ENCODE results near the gene ITIH4. TPM values are rescaled to one million over a fixed set of nuclear protein-coding genes. Genes with fewer than 3 reads are reported as not detected.

ITIH4 gene
- polyA plus RNA-seq, 10 donors: 8.0 to 35.5 (median 19.9) TPM

DNA sequence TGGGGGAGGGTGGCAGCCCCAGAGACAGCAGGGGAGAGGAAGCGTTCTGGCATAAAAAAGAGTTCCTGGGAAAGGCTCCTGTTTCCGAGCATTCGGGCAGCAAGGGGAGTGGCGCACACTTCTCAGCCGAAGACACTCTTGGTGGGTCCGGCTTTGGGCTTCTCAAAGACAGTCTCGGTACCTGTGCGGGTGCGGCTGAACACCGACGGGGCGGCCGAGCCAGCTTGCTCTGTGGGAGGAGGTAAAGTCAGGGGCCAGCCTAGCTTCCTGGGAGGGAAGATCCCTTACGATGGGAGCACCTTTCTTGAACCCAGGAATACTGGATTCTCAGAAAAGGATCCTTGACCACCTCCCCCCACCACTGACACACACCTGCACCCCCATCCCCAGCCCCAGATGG is 2.7 kb upstream of the ITIH4 start:
- no peak for DNase-seq

DNA sequence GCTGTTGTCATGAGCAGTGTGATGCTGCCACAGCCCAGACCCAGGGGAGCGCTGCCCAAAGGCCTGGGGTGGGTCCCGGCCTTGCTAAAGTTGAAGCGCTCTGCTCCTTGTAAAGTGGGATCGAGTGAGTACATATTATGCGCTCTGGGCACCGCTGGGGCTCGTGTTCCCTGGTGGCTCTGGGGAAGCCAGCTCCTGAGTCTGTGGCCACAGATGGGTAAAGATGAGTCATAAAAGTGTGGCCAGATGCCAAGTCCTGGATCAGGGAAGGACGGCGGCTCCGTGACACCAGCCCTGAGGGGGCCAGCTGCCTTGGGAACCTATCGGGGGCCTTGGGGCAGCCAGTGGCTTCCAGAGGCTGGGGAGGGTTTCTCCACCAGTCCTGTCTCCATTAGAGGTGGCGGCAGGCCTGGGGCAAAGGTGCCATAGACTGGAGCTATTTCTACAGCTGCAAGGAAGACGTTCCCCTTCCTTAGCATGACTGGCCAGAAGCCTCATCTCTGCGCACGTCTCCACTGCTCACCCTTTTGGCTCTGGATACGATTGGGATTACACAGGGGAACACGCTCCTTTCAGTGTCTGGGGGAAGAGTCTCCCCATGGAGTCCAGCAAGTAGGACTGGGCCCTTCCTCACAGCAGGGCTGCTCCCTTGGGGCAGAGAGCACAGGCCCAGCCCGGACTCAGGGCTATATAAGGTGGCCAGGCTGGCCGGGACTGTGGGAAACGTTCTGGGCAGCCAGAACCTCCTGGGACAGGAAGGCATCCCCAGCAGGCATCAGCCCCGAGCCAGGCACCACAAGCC is 1.2 kb upstream of the ITIH4 start:
- DNase-seq: peak; percentile 52 to 61 (median 59)

DNA sequence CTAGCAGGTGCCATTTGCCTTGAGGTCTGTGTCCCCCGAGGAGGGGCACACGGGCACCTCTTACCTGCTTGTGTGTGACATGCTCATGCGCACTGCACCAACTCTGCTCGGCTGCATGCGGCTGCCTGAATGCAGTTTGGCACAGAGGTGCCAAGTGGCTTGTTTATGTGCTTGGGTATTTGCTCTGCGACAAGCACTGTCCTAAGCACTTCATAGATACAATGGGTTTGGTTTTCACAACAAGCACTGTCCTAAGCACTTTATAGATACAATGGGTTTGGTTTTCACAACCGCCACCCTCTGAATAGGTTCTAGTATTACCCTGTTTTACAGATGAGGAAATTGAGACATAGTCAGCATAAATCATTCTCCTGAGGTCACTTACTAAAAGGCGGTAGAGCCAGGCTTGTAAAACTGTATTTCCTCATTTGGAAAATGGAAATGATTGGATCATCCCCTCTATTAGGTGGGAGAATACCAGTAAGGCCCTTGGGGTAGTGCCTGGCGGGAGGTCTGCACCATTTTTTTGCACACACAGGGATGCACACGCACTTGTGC is 487 bp downstream of the ITIH4 start:
- no peak for DNase-seq

DNA sequence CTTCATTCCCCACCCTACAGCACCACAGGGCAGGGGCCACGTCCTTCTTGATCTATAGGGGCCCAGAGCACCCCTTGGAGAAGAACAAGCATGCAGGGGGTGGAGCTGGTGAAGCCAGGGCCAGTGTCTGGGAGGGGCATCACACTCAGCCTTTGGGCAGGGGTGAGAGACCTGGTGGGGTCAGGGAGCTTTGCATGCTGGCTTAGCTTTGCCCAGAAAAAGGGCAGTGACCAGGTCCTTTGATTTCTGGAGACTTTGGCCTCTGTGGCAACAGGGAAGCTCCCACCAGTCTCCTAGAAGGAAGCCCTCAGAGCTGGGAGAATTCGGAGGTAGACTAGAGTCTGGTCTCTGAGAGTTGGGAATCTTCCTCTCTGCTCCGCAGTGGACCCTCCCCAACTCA is 990 bp downstream of the ITIH4 start:
- DNase-seq: no peak

DNA sequence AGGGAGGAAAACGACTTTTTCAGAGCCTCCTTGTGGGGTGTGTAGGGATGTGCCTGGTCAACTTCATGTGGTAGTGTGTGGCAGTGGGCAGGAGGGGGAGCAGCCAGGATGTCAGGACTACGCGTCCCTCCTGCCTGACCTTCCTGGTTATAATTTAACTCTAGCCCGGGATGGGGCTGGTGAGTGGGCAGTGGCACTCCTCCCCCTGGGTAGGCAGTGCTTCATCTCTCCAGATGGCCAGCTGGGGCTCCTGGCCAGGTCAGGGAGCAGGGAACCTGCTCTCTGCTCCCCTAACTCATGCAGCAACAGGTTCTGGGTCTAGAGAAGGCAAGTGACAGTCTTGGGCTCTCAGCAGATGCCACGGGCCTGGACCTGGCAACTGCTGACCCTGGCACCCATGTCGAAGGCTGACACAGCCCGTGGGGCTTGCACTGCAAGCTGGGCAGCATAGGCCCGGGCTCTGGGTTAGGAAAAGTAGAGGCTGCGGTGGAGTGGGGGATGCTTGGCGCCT is 2.6 kb downstream of the ITIH4 start:
- DNase-seq: no peak

DNA sequence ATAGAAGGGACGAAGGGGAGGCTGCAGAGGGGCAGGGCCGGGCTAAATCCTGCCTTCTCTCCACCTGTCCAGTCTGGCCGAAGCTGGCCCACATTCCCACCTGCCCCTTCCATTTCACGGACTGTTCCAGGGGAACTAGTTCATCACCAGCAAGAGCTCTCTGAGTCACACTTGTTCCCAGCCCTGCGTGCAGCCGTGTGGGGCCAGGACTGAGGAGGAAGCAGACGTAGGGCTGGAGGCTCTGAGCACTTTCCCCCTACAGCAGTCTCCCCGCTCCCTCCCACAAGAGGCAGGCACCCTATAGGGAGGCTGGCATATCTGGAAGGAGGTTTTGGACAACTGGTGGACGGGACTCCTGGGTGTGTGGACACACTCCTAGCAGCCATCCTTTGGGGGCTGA is 3.0 kb downstream of the ITIH4 start:
- no peak for DNase-seq

DNA sequence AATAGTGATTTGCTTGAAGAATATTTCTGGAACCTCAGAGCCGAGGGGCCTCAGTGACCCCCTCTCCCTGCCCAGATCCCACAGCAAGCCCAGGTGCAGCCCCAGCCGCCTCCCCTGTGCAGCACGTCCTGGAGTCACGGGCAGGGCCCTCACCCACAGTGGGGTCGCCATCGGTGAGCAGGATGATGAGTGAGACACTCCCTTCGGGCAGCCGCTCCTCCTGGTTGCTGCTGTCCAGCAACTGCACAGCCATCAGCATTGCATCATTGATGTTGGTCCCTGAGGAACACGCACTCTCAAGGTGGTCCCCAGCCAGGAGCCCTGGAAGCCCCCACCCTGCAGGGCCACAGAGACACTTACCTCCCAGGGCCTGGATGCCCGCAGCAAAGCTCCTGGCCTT is 6.4 kb downstream of the ITIH4 start:
- DNase-seq: no peak

DNA sequence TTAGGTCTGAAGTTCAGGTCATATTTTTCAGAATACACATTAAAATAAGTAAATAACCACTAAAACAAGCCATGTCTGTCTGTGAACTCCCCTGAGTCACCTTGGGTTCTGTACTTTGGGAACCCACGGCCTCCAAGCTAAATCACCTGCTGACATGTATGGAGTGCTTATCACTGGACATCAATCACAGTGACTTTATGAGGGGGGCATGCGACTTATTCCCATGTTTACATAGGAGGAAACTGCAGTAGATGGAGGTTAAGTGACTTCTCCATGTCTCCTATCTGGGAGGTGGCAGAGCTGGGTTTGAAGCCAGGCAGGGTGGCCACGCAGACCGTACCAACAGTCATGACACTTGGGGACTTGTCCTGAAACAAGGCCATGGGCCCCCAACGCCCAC is 8.1 kb downstream of the ITIH4 start:
- no peak for DNase-seq

DNA sequence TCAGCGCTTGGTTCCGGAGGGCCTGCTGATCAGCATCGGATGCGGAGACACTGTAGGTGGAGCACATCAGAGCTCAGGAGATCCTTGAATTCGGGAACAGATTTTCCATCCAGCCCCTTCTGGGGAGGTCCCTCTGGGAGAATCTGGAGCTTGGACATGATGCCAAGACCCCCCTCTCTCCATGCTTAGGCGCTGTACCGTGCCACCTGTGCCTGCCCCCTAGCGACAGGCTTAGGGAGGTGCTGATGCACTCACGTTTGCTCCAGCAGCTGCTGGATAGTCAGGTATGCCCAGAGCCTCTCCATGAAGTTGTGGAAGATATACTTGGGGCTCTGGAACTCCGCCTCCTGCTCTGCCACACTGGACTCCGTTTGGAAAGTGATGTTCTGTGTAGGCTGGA is 9.7 kb downstream of the ITIH4 start:
- no peak for DNase-seq

DNA sequence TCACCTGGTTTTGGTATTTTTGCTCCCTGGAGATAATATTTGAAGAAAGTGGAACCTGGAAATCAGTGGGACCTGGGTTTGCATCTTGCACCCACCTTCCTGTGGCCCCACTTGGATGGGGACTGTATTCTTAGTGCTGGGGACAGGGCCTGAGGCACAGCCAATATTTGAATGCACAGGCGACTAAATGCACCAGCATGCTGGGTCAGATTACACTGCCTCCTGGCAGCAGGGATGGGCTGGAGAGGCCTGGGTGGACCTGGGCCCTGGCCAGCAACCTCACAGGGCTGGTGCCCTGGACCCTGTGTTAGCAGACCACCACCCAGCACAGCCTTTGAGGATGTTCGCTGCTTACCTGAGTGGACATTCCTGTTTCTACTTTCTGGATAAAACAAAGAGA is 10.5 kb downstream of the ITIH4 start:
- DNase-seq: no peak

DNA sequence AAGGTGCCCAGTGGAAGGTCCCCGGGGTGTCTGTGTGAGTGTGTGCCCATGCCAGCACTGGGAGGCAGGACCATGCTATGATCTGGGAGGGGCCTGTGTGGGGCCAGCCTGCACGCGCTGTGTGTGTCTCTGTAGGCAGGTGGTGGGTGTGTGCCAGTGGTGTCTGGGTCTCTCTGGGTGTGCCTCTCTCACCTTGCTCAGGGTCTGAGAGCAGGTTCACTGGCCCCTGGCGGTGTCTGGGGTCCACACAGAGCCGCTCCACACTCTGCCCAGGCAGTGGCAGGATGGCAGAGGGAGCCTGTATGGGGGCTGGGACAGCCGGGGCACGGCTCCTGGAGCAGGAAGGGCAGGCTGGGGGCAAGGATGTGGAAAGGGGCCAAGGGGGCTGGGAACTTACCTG is 12.6 kb downstream of the ITIH4 start:
- DNase-seq: no peak

DNA sequence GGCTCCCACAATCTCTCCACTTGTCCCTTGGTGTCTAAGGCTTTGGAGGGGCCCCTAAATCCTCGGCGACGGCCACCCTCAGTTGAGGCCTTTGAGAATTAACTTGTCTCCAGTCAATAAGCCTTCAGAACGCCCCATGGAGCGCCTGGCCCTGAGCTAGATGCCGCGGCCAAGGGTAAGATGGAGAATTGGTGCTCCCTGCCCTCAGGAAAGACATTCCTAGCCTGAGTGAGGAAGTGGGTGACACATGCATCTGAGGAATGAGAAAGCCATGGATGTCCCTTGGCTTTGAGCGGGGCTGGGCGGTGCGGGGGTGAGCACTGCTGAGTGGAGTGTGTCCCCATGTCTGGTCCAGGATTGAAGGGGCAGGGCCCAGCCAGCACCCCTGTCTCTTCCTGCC is 13.3 kb downstream of the ITIH4 start:
- DNase-seq: no peak

DNA sequence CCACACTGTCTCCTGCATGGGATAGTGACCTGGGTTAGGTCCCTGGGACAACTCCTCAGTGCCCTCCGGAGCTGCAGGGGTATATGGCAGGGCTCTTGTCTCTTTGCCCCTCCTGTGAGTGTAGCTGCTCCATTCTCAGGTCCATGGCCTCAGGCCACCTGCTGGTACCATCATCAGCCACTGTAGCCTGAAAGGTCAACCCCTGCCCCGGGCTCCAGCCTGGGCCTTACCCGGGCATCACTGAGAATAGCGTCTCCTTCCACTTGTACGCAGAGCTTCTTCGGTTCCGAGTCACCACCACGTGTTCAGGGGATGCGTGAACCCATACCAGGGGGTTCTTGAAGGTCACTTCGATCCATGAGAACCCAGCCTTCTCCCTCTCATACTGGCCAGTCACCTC is 13.8 kb downstream of the ITIH4 start:
- DNase-seq: no peak

DNA sequence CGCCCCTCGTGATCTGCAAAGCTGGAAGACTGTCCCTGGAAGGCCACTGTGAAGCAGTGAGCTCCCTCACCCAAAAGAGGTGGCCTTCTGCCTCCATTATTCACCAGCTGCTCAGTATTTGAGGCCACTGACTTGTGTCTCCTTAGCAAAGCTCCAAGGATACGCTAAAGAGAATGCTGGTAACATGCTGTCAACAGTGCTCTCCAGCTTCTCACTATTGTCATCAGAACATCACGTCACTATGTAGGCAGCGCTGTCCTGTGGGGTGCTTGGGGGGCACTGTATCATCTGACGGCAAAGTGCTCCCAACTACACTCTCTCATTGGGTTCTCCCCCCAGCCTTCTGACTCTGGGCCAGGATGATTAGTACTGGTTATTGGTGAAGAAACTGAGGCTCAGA is 14.3 kb downstream of the ITIH4 start:
- DNase-seq: no peak

DNA sequence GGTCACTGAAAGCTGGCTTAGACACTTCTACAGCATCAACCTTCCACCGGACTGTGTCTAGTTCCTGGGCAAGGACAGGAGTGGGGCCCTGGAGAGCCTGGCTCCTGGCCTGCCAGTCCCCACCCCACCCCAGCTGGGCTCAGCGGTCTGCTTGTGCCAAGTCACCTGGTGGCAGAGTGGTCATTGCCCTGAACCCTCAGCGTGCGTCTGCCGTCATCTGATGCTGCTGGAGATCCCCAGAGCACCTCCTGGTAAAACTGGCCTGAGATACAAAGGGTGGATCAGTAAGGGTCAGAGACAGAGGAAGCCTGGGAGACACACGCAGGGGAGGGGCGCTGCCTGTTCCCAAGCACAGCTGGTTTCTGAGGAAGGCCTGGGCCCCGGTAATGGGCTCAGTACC is 16.7 kb downstream of the ITIH4 start:
- DNase-seq: no peak

DNA sequence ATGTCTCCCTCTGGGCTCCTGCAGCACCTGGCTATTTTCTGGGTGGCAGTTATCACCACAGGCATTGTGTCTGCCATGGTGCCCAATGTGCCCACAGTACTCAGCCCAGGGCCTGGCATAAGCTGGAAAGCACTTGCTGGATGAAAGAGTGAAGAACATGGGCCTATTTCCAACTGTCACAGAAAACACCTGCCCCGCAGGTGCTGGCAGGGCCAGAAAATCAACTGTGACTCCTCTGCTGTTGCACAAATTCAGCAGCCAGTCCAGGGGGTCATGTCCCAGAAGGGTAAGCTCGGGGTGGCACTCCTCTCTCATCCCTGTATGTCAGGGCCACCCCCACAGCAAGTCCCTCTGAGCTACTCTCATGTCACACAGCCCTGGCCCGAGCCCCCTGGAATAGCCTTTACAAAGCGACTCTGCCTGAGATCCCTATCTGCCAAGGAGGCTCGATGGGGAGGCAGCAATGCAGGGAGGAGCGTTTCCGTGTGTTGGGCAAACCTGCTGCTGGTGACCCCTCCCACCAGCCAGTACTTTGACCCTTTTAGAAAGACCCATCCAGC is 18.9 kb downstream of the ITIH4 start:
- DNase-seq: no peak

DNA sequence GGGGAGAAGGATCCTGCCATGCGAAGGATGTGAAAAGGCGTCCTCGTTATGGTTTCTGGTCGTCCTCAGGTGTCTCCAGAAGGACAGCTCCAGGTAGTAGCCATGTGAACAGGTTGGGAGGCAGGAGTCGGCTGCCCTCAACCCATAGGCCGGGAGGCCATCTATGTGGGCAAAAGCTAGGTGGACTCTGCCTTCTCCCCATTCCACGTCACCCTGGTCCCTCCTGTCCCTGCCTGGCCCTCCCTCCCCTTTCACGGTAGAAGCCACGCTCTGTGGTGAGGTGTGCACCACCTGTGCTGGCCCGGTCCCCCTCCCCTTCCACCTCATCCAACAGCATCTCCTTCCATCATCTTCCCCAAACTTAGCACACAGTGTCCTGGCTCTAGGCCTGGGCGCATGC is 19.5 kb downstream of the ITIH4 start:
- DNase-seq: no peak

DNA sequence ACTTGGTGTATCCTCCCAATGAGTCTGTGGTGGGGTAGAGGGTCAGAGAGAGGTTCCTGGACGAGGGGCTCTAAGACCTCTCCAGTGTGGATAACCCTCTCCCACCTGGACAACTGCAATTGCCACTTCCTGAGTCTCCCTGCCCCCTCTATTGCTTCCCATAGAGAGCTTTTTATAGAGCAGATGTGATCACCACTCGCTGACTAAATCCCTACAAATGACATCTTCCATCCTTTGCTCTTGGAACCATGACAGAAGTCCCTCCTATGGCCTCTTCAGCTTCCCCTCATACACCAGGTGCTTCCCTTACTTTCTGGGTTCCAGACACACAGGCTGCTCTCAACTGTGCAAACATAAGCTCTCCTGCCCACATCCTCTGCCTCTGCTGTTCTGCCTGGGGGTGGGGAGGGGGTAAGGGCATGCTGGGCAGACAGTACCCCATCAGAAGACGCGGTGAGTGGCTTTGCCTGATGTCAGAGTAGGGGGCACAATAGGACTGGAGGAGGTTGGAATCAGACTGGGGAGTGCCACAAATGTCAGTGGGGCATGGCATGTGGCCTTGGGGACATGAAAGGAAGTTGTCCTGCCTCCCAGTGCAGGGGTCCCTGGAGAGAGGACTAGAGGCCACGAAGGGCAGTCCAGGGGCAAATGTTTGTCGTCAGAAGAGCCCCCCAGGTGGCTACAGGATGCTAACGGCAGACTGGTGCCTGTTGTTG is 20.7 kb downstream of the ITIH4 start:
- peak in 1 of 3 donors; percentile 11 for DNase-seq

DNA sequence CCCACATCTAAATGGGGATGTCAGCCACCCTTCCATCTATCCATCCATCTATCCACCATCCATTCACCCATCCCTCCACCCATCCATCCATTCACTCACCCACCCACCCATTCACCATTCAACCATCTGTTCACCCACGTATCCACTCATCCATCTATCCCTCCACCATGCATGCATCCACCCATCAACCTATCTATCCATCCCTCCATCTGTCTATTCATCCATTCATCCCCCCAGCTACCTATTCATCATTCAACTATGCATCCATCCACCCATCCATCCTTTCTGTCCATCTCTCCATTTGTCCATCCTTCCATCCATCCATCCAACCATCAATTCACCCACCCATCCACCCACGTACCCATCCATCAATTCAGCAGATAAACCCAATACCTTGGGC is 21.3 kb downstream of the ITIH4 start:
- DNase-seq: no peak

DNA sequence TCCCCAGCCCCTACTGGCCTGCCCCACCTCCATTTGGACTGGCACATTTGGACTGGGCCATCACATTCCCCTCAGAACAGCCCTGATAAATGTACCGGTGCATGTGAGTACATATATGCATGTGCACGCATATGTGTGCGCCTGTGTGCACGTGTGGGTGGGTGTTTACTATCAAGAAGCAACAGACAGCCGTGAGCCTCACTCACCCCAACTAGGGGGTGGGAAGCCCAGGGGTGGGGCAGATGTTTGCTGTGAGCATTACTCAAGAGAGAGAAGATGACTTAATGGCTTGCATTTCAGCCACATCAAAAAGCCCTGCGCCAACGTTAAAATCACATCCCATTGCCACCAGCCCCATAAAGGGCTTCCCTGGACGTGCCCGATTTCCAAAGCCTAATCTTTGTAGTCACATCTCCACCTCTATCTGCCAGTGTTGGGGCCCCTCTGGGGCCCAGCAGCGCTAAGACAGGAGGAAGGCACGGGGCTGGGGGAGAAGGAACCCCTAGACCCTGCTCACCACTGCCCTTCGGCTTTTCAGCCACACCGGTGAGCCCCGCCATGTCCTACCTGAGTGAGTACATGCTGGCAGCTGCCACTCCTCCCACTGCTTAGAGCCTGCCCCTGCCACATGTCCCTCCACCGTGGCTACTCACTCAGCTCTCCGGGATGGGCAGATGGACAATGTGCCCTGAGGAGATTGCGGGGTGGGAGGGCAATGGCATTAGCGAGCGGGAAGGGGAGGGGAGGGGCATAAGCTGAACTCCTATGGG is 25.0 kb downstream of the ITIH4 start:
- no peak for DNase-seq

DNA sequence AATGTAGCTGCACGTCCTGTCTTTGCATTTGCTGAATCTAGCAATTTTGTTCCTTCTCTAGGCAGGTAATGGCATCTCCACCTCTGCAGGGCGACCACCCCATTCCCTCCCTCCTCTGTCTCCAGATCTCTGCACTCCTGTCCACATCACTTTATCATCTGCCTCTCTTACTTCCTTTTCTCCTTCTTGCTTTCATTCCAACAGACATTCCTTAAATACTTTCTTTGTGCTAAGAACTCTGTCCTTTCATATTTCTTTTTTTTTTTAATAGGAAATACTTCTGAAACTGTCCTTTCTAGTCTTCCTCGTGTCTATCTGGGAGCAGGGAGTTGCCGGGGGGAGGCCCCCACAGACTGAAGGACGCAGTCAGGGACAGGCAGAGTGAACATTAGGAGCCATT is 28.6 kb downstream of the ITIH4 start:
- DNase-seq: no peak

DNA sequence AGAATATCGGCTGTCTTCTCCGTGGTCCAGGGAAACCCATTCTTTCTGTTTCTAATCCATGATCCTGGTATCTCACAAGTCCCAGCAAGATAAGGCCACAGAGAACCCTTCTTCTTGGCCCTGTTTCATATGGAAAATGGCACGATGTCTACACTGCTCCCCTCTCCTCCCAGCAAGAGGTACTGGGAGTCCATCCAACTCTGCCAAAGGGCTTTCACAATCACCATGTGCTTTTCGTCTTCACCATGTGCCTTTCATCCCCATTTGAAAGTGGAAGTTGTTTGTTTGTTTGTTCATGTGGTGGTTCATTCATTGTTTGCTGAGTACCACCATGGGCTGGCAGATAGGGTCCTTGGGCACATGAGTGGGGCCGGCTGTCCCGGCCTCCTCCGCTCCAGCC is 30.4 kb downstream of the ITIH4 start:
- no peak for DNase-seq
